ENCODE results near the gene AOC1. TPM values are rescaled to one million over a fixed set of nuclear protein-coding genes. Genes with fewer than 3 reads are reported as not detected.

Gene AOC1
- total and polyA plus RNA-seq, 2 of the 4 experiments (the other 2 are of a cell fraction), result not detected

- ATAC-seq (ENCODE audit: low read depth), result no peak
- H2BK5ac ChIP-seq (ENCODE audit: low read depth, low read length, poor library complexity, severe bottlenecking), result no peak overlapping the region
- H4K91ac ChIP-seq (ENCODE audit: insufficient read depth, low read depth, low read length), result no peak overlapping the region
- H3K27me3 ChIP-seq (ENCODE audit: control insufficient read depth, insufficient read depth, low read length), result peaks cover 15% of the 10 kb centered on the region; the same call in 1 of the 2 replicates
- DNase-seq, result no peak
- no peaks in the 10 kb centered on the region for H3K9me1 ChIP-seq (ENCODE audit: insufficient read depth, low read length)
- no peaks in the 10 kb centered on the region; the same call in none of the 2 replicates for H3K9me3 ChIP-seq (ENCODE audit: control insufficient read depth, insufficient read depth, low read length)
- H3K14ac ChIP-seq (replicated peaks; ENCODE audit: low read depth, low read length), result no peak overlapping the region
- no peaks in the 10 kb centered on the region for H3K79me1 ChIP-seq (ENCODE audit: low read depth in 1 of 2, low read length in 2 of 2)
- H4K20me1 ChIP-seq (ENCODE audit: insufficient read depth, low read length), result no peaks in the 10 kb centered on the region
- no peak for TF ChIP-seq SMC3 (IDR thresholded peaks at IDR 0.05; ENCODE audit: low read depth, low read length)
- TF ChIP-seq CHD1 (IDR thresholded peaks at IDR 0.05; ENCODE audit: low read depth, low read length), result no peak
- no peak for TF ChIP-seq MAZ (IDR thresholded peaks at IDR 0.05; ENCODE audit: borderline replicate concordance, low read depth, low read length)
- TF ChIP-seq RCOR1 (IDR thresholded peaks at IDR 0.05; ENCODE audit: insufficient replicate concordance, low read length), result no peak
- TF ChIP-seq RAD21 (IDR thresholded peaks at IDR 0.05; ENCODE audit: low read length), result no peak
- TF ChIP-seq BHLHE40 (IDR thresholded peaks at IDR 0.05; ENCODE audit: low read depth, low read length), result no peak
- TF ChIP-seq ELK1 (IDR thresholded peaks at IDR 0.05; ENCODE audit: borderline replicate concordance, low read depth, low read length), result no peak
- TF ChIP-seq FOS (IDR thresholded peaks at IDR 0.05; ENCODE audit: low read depth, low read length), result no peak
- TF ChIP-seq RFX5 (IDR thresholded peaks at IDR 0.05; ENCODE audit: low read depth, low read length), result no peak
- no peak for TF ChIP-seq POLR2A (IDR thresholded peaks at IDR 0.05; ENCODE audit: low read depth, low read length)
- TF ChIP-seq NFE2L2 (IDR thresholded peaks at IDR 0.05; ENCODE audit: low read depth, low read length), result no peak
- no peak for TF ChIP-seq USF2 (IDR thresholded peaks at IDR 0.05; ENCODE audit: low read depth, low read length)
- no peak for TF ChIP-seq CEBPB (IDR thresholded peaks at IDR 0.05; ENCODE audit: low read depth, low read length)
- no peak for TF ChIP-seq CTCF (conservative IDR thresholded peaks at IDR 0.05; ENCODE audit: low read depth, low read length)
- TF ChIP-seq MAFK (IDR thresholded peaks at IDR 0.05; ENCODE audit: low read depth, low read length), result no peak
- no peak for TF ChIP-seq MXI1 (IDR thresholded peaks at IDR 0.05; ENCODE audit: borderline replicate concordance, low read depth, low read length)
- ChIA-PET CTCF (no interaction called here), POLR2A (ENCODE audit: unreplicated experiment) (no interaction called here)
- H2BK20ac ChIP-seq (ENCODE audit: low read depth, low read length), result no peak overlapping the region
- BruUV-seq (replicated peaks), result no TSS peak
- no peak overlapping the region for H3K4me3 ChIP-seq (ENCODE audit: insufficient read depth, low read depth, low read length)
- H3K27ac ChIP-seq (ENCODE audit: insufficient read depth, low read length), result no peak overlapping the region
- no peaks in the 10 kb centered on the region; the same call in 1 of the 2 replicates for H3K4me1 ChIP-seq (ENCODE audit: control insufficient read depth, insufficient read depth, low read length)
- H2AK5ac ChIP-seq (ENCODE audit: low read depth, low read length), result no peak overlapping the region
- in situ Hi-C loops (cut with MboI; ENCODE audit: low sequenced_read_pairs), result no loop called here
- H4K5ac ChIP-seq (ENCODE audit: low read depth, low read length), result no peak overlapping the region
- no CpG with 5 or more reads among the region's 2 CpGs for WGBS, 2 experiments (ENCODE audit: extremely low coverage in 2 of 2, insufficient read length in 1 of 2)
- no peak overlapping the region for H3K23ac ChIP-seq (ENCODE audit: low read depth, low read length)
- H3K36me3 ChIP-seq (ENCODE audit: control insufficient read depth, insufficient read depth, low read length), result no peaks in the 10 kb centered on the region
- H2BK120ac ChIP-seq (ENCODE audit: low read depth, low read length), result no peak overlapping the region
- no peak overlapping the region for H3K9ac ChIP-seq (ENCODE audit: low read depth, low read length)
- no peak overlapping the region for H2AFZ ChIP-seq (replicated peaks; ENCODE audit: low read length, poor library complexity)
- H4K8ac ChIP-seq (ENCODE audit: low read depth in 2 of 2, low read length in 2 of 2), result no peak overlapping the region
- H2BK15ac ChIP-seq (ENCODE audit: low read depth, low read length), result no peak overlapping the region
- dilution Hi-C loops (cut with HindIII; ENCODE audit: low sequenced_read_pairs, unreplicated experiment), result no loop called here
- no peak overlapping the region for H3K18ac ChIP-seq (ENCODE audit: low read depth, low read length)
- no peak overlapping the region for H2AK9ac ChIP-seq (replicated peaks; ENCODE audit: low read depth, low read length, poor library complexity)
- intact Hi-C loops (cut with micrococcal nuclease), result loop anchor here (5.0 kb wide), 1 partner anchor 216 kb away; no protein-coding TSS in a partner anchor
- no peak overlapping the region for H3K4ac ChIP-seq (ENCODE audit: low read depth, low read length)
- H3K4me2 ChIP-seq (ENCODE audit: low read depth, low read length), result no peak overlapping the region
- H3K56ac ChIP-seq (ENCODE audit: extremely low read depth, insufficient read depth, low read length), result no peak overlapping the region
Observed at GRCh38 chr7:150895809-150896208, 43.5 kb downstream of the AOC1 start.
